Activated CD4-positive, alpha-beta T cell treated with anti-CD3 and anti-CD28 coated beads for 36 hours (primary cell): Measurements from ENCODE around the gene SCAF8. TPM values are rescaled to one million over a fixed set of nuclear protein-coding genes. Genes with fewer than 3 reads are reported as not detected.
A peak's percentile ranks its signal among the peaks of the same experiment; 100 is the strongest.
"Not testable (repeated sequence)": the region's sequence is repeated elsewhere in the genome, so short reads cannot be mapped to it uniquely, and the experiment has no call there.

ENCODE experiments used
- ATAC-seq: fragments of 200-7000 bp; cut with Tn5 transposase; one replicate; pipeline ENCODE4 v1.10.0; 2021; ENCODE audit warnings: mild to moderate bottlenecking, moderate library complexity
- CTCF ChIA-PET: fragments of 350-600 bp; sonication (Branson Sonifier 250); formaldehyde crosslinking; loops from one replicate; lab custom pipeline; 2021; ENCODE audit warnings: antibody characterized with exemption; lab: Charles Lee
- POLR2A ChIA-PET: fragments of 350-600 bp; sonication (Branson Sonifier 250); formaldehyde crosslinking; loops from one replicate; lab custom pipeline; 2021; ENCODE audit warnings: antibody characterized with exemption, inconsistent platforms; lab: Charles Lee
- DNase-seq: peaks from one replicate; pipeline ENCODE4 v3.0.0-alpha.2; 2020
- H3K27ac Mint-ChIP-seq: one replicate; pipeline ENCODE4 v1.8.0; 2021; ENCODE audit warnings: mixed read lengths
- H3K27me3 Mint-ChIP-seq: one replicate; pipeline ENCODE4 v1.8.0; 2021; ENCODE audit warnings: mixed read lengths
- H3K36me3 Mint-ChIP-seq: one replicate; pipeline ENCODE4 v1.8.0; 2021; ENCODE audit warnings: low read depth, mixed read lengths
- H3K4me1 Mint-ChIP-seq: one replicate; pipeline ENCODE4 v1.8.0; 2021; ENCODE audit warnings: mixed read lengths
- H3K4me3 Mint-ChIP-seq: one replicate; pipeline ENCODE4 v1.8.0; 2021; ENCODE audit warnings: mild to moderate bottlenecking, moderate library complexity, mixed read lengths
- H3K9me3 Mint-ChIP-seq: one replicate; pipeline ENCODE4 v1.8.0; 2021; ENCODE audit warnings: low read depth, mixed read lengths
- intact Hi-C, 2 experiments: fragments of 100-400 bp; cut with DNase I in 1 of 2; cut with micrococcal nuclease in 1 of 2; formaldehyde crosslinking; loops; one replicate each; pipeline versions ENCODE4 v1.14.2 to v1.15.1; 2022 to 2024; cut with DNase I, micrococcal nuclease
- total RNA-seq, 2 experiments: library from RNA; stranded (reverse); gene quantifications; one replicate each; pipeline ENCODE4 v1.2.3, GENCODE V29; 2021

The SCAF8 gene
- total RNA-seq, 2 experiments from 2014 or later = 33.9 to 44.5 TPM

- no peaks in the 10 kb centered on the region for H3K9me3 Mint-ChIP-seq
- DNase-seq = no peak
- ChIA-PET CTCF (interaction anchor here (0.8 to 1.4 kb wide), 3 partner anchors 15 to 47 kb away, joined by 3 read pairs; no protein-coding TSS in a partner anchor), POLR2A (no interaction called here)
- H3K27me3 Mint-ChIP-seq = no peaks in the 10 kb centered on the region
- no peak overlapping the region for H3K4me3 Mint-ChIP-seq
- peaks cover 16% of the 10 kb centered on the region for H3K36me3 Mint-ChIP-seq
- intact Hi-C loops = no loop called here
- H3K4me1 Mint-ChIP-seq = peaks cover 64% of the 10 kb centered on the region
- ATAC-seq = no peak
- no peak overlapping the region for H3K27ac Mint-ChIP-seq
Measured at GRCh38 chr6:154752022-154752421, 18.8 kb downstream of the SCAF8 start.

GRCh38 chr6:154754152-154754551 lies 20.9 kb downstream of the SCAF8 start:
- Mint-ChIP-seq H3K4me1 (peaks cover 71% of the 10 kb centered on the region), H3K27me3 (no peaks in the 10 kb centered on the region), H3K36me3 (peaks cover 17% of the 10 kb centered on the region), H3K4me3 (no peak overlapping the region), H3K9me3 (peaks cover 2% of the 10 kb centered on the region), H3K27ac (no peak overlapping the region)
- DNase-seq (no peak), ATAC-seq (peak; percentile 76)
- intact Hi-C loops = no loop called here
- CTCF ChIA-PET = interaction anchor here (0.6 to 1.5 kb wide), 7 partner anchors 8 to 658 kb away, joined by 3 to 8 read pairs (median 4); no protein-coding TSS in a partner anchor
- POLR2A ChIA-PET = interaction anchor here (0.6 kb wide), 1 partner anchor 74 kb away, joined by 3 read pairs; no protein-coding TSS in a partner anchor

- ChIA-PET CTCF (interaction anchor here (0.8 kb wide), 1 partner anchor 87 kb away, joined by 3 read pairs; no protein-coding TSS in a partner anchor), POLR2A (no interaction called here)
- Mint-ChIP-seq H3K27me3 (no peaks in the 10 kb centered on the region), H3K9me3 (peaks cover 2% of the 10 kb centered on the region), H3K36me3 (peaks cover 8% of the 10 kb centered on the region), H3K4me1 (peaks cover 54% of the 10 kb centered on the region), H3K4me3 (no peak overlapping the region), H3K27ac (no peak overlapping the region)
- DNase-seq (no peak), ATAC-seq (no peak)
- intact Hi-C loops = no loop called here
Measured at GRCh38 chr6:154757352-154758050, 24.3 kb downstream of the SCAF8 start.

GRCh38 chr6:154758125-154758524 lies 24.9 kb downstream of the SCAF8 start:
- H3K9me3 Mint-ChIP-seq = peaks cover 2% of the 10 kb centered on the region
- H3K4me1 Mint-ChIP-seq = peaks cover 58% of the 10 kb centered on the region
- H3K27ac Mint-ChIP-seq = peak overlapping the region; percentile 9
- ATAC-seq (no peak), DNase-seq (no peak)
- POLR2A ChIA-PET = no interaction called here
- no peak overlapping the region for H3K4me3 Mint-ChIP-seq
- intact Hi-C loops = no loop called here
- CTCF ChIA-PET = no interaction called here
- H3K36me3 Mint-ChIP-seq = peaks cover 11% of the 10 kb centered on the region
- no peaks in the 10 kb centered on the region for H3K27me3 Mint-ChIP-seq

- Mint-ChIP-seq H3K36me3 (peaks cover 9% of the 10 kb centered on the region), H3K4me1 (peaks cover 64% of the 10 kb centered on the region), H3K9me3 (peaks cover 2% of the 10 kb centered on the region), H3K4me3 (no peak overlapping the region), H3K27ac (no peak overlapping the region), H3K27me3 (no peaks in the 10 kb centered on the region)
- ATAC-seq (peak; percentile 26), DNase-seq (no peak)
- CTCF ChIA-PET = no interaction called here
- POLR2A ChIA-PET = interaction anchor here (0.6 kb wide), 1 partner anchor 18 kb away, joined by 3 read pairs; no protein-coding TSS in a partner anchor
- intact Hi-C loops = no loop called here
Measured at GRCh38 chr6:154763650-154764049, 30.4 kb downstream of the SCAF8 start.

- H3K27me3 Mint-ChIP-seq = no peaks in the 10 kb centered on the region
- CTCF ChIA-PET = interaction anchor here (0.8 kb wide), 1 partner anchor 28 kb away, joined by 3 read pairs; no protein-coding TSS in a partner anchor
- H3K27ac Mint-ChIP-seq = no peak overlapping the region
- no peaks in the 10 kb centered on the region for H3K9me3 Mint-ChIP-seq
- peaks cover 70% of the 10 kb centered on the region for H3K4me1 Mint-ChIP-seq
- intact Hi-C loops = no loop called here
- POLR2A ChIA-PET = no interaction called here
- peaks cover 8% of the 10 kb centered on the region for H3K36me3 Mint-ChIP-seq
- DNase-seq (no peak), ATAC-seq (no peak)
- H3K4me3 Mint-ChIP-seq = no peak overlapping the region
Measured at GRCh38 chr6:154765273-154765672, 32.1 kb downstream of the SCAF8 start.

GRCh38 chr6:154766288-154766687 lies 33.1 kb downstream of the SCAF8 start:
- ChIA-PET POLR2A (no interaction called here), CTCF (no interaction called here)
- H3K9me3 Mint-ChIP-seq = no peaks in the 10 kb centered on the region
- H3K36me3 Mint-ChIP-seq = peaks cover 11% of the 10 kb centered on the region
- no peak for ATAC-seq
- no peaks in the 10 kb centered on the region for H3K27me3 Mint-ChIP-seq
- no peak overlapping the region for H3K4me3 Mint-ChIP-seq
- intact Hi-C loops = no loop called here
- H3K4me1 Mint-ChIP-seq = peaks cover 74% of the 10 kb centered on the region
- no peak overlapping the region for H3K27ac Mint-ChIP-seq
- no peak for DNase-seq

- no peak overlapping the region for H3K4me3 Mint-ChIP-seq
- H3K27ac Mint-ChIP-seq = no peak overlapping the region
- ATAC-seq (peak; percentile 62), DNase-seq (peak; percentile 25)
- H3K27me3 Mint-ChIP-seq = no peaks in the 10 kb centered on the region
- H3K9me3 Mint-ChIP-seq = no peaks in the 10 kb centered on the region
- intact Hi-C loops = no loop called here
- peaks cover 77% of the 10 kb centered on the region for H3K4me1 Mint-ChIP-seq
- peaks cover 14% of the 10 kb centered on the region for H3K36me3 Mint-ChIP-seq
- ChIA-PET POLR2A (interaction anchor here (0.6 kb wide), 1 partner anchor 91 kb away, joined by 3 read pairs; no protein-coding TSS in a partner anchor), CTCF (interaction anchor here (0.9 to 1.0 kb wide), 3 partner anchors 15 to 91 kb away, joined by 3 to 4 read pairs (median 3); no protein-coding TSS in a partner anchor)
Measured at GRCh38 chr6:154767003-154767723, 33.9 kb downstream of the SCAF8 start.

GRCh38 chr6:154768280-154768679 lies 35.1 kb downstream of the SCAF8 start:
- DNase-seq (no peak), ATAC-seq (no peak)
- Mint-ChIP-seq H3K36me3 (peaks cover 10% of the 10 kb centered on the region), H3K27me3 (no peaks in the 10 kb centered on the region), H3K9me3 (no peaks in the 10 kb centered on the region), H3K27ac (no peak overlapping the region), H3K4me1 (peaks cover 74% of the 10 kb centered on the region), H3K4me3 (no peak overlapping the region)
- intact Hi-C loops = no loop called here
- POLR2A ChIA-PET = no interaction called here
- CTCF ChIA-PET = interaction anchor here (1.4 to 1.5 kb wide), 2 partner anchors 16 to 17 kb away, joined by 3 to 4 read pairs; no protein-coding TSS in a partner anchor

GRCh38 chr6:154773610-154774089 lies 40.4 kb downstream of the SCAF8 start:
- ChIA-PET CTCF (interaction anchor here (0.5 to 1.2 kb wide), 8 partner anchors 31 to 1650 kb away, joined by 3 to 4 read pairs (median 4); no protein-coding TSS in a partner anchor), POLR2A (interaction anchor here (0.7 to 1.5 kb wide), 3 partner anchors 35 to 90 kb away, joined by 4 to 12 read pairs (median 5); no protein-coding TSS in a partner anchor)
- Mint-ChIP-seq H3K27me3 (no peaks in the 10 kb centered on the region), H3K4me3 (no peak overlapping the region), H3K9me3 (no peaks in the 10 kb centered on the region), H3K36me3 (peaks cover 21% of the 10 kb centered on the region), H3K27ac (peak overlapping the region; percentile 34), H3K4me1 (peaks cover 48% of the 10 kb centered on the region)
- intact Hi-C loops = loop anchor here (1.0 to 5.0 kb wide), 3 partner anchors 23 to 41 kb away; partner anchors contain the start of gene SCAF8 (in 2 of the 2)
- peak; percentile 83 for ATAC-seq
- no peak for DNase-seq

- H3K27me3 Mint-ChIP-seq, H3K4me3 Mint-ChIP-seq, DNase-seq, H3K27ac Mint-ChIP-seq, H3K9me3 Mint-ChIP-seq, ATAC-seq, intact Hi-C loops, POLR2A ChIA-PET: not testable (repeated sequence)
- Mint-ChIP-seq H3K4me1 (peaks cover 32% of the 10 kb centered on the region), H3K36me3 (peaks cover 32% of the 10 kb centered on the region)
- CTCF ChIA-PET = interaction anchor here (1.5 kb wide), 1 partner anchor 104 kb away, joined by 4 read pairs; no protein-coding TSS in a partner anchor
Measured at GRCh38 chr6:154779157-154779556, 45.9 kb downstream of the SCAF8 start.
